ENCODE results near the gene NDUFB2.
"Not testable (repeated sequence)": the region's sequence is repeated elsewhere in the genome, so short reads cannot be mapped to it uniquely, and the experiment has no call there.

Gene NDUFB2

DNA sequence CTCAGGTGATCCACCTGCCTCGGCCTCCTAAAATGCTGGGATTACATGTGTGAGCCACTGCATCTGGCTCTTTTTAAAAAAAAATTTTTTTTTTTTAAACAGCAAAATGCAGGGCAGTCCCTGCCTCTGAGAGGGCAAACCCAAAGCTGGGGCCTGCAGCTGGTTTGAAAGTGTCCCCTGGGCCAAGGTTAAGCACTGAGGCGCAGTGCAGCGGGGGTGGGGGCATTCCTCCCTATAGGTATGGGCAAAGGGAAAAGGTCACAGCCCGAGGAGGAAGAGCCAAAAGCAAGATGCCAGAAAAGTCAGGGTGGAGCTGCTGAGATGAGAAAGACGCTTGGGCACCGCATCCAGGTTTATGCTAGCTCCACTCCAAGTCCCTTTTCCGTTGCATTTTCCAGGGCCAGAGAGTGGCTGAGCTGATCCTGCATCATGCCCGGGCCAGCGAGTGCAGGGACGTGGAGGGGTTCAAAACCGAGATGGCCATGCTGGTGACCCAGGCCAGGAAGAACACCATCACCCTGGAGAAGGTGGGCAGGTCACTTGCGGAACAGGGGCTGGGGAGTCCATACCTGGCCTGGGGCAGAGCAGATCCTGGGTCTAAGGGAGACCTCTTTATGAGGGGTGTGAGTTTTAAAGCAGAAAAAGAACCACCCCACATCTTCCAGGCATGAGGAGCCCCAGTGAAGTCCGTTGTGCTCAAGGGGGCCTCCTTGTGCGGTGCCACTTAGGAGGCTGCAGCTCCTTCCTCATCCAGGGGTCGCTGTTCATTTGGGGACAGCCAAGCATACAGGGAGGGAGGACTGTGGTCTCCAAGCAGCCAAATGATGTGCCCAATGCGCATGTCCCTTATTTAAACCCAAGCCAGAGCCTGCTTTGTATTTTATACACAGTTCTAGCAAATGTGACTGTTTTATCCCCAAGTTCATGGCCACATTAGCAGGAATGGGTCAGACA, 7.0 kb upstream of the NDUFB2 start:
- no peak for DNase-seq (ENCODE audit: low read depth in 2 of 2)

DNA sequence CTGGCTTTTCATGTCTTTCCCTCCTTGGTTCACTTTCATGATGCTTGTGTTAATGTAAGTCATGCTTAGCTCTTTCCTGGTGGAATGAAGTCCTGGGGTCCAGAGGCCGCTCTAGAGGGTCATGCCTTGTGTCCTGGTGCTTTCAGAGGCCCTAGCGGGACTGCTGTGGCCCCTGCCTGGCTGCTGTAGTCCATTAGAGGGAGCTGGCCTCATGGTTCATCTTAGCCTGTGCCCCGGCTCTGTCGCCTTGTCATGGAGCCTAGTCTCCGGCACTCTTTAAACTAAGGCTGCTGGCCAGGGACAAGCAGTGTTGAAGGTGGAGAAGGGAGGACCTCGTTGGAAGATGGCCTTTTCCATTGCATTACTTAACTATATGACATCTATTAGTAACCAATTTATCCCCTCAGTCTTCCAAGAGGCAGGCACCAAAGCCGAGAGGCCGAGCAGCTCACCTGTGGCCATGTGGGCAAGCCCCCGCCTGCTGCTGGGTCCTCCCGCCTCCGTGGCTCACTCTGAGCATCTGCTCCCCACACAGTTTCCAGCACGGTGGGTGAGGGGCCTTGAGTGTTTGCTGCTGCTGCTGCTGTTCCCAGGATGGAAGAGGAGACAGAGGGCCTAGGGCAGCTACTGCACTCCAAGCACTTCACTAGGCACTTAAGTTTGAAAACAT, 5.0 kb upstream of the NDUFB2 start:
- DNase-seq (ENCODE audit: low read depth in 2 of 2): no peak

DNA sequence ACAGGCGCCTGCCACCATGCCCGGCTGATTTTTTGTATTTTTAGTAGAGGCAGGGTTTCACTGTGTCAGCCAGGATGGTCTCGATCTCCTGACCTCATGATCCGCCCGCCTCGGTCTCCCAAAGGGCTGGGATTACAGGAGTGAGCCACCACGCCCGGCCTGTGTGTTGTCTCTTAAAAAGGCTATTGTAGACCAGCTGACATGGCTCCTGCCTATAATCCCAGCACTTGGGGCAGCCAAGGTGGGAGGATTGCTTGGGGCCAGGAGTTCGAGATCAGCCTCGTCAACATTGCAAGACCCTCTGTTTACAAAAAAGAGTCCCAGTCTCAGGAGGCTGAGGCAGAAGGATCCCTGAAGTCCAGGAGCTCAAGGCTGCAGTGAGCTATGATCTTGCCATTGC, 2.7 kb upstream of the NDUFB2 start:
- not testable (repeated sequence) for DNase-seq (ENCODE audit: low read depth in 2 of 2)

DNA sequence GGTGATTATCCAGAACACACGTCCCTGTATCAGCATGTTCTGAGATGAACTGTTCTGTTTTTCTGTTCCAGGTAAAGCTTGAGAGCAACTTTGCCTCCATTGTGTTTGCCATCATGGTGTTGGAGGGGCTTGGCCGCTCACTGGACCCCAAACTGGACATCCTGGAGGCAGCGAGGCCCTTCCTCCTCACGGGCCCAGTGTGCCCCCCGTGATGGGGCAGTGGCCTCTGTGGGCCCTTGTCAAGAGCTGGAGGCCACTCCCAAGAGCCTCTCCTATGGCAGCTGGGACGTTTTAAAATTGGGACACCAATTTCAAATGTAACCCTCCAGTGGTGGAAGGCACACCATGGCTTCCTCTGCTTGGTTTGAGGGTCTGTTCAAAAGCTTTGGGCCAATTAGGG, 1.9 kb upstream of the NDUFB2 start:
- no peak for DNase-seq (ENCODE audit: low read depth in 2 of 2)

DNA sequence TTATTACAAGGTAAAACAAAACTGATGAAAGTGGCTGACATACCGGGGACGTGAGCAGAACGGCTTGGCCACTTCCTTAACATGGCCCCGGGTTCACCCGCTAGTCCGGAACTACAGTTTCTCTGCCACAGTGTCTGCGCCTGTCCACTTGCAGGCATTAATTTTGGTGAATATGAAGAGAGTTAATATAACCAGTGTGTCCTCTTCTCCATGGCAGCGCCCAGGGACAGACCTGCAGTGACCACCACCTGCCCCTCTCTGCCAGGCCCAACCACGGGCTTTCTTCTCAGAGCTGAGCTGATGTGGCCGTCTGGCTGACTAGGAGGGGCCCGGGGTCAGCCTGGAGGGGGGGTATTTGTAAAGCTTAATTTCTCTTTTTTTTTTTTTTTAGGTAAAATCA, 1.1 kb upstream of the NDUFB2 start:
- no peak for DNase-seq (ENCODE audit: low read depth in 2 of 2)

DNA sequence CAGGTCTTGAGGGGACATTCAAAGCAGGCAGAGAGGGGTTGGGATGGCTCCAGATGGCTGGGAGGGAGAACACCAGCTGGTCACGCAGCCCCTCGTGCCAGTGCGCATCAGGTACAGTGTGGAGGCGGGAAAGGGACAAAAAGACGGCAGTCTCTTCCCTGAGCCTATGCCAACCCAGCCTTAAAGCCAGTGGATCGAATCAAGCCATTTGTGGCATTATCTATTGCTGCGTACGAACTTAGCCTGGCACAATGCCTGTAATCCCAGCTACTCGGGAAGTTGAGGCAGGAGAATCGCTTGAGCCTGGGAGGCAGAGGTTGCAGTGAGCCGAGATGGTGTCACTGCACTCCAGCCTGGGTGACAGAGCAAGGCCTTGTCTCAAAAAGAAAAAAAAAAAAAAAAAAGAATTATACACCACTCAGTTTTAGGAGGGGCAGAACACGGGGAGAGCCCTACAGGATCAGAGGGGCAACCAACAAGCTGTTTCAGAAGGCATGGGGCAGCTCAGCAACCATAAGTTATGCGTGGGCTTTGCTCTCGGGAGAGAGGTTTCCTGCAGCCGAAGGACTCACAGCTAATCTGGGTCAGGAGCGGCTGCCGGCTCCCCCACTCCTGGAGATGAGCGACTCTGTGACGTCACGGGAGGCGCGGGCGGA, 356 bp upstream of the NDUFB2 start:
- peak; percentile 76 to 85 for DNase-seq (ENCODE audit: low read depth in 2 of 2)

DNA sequence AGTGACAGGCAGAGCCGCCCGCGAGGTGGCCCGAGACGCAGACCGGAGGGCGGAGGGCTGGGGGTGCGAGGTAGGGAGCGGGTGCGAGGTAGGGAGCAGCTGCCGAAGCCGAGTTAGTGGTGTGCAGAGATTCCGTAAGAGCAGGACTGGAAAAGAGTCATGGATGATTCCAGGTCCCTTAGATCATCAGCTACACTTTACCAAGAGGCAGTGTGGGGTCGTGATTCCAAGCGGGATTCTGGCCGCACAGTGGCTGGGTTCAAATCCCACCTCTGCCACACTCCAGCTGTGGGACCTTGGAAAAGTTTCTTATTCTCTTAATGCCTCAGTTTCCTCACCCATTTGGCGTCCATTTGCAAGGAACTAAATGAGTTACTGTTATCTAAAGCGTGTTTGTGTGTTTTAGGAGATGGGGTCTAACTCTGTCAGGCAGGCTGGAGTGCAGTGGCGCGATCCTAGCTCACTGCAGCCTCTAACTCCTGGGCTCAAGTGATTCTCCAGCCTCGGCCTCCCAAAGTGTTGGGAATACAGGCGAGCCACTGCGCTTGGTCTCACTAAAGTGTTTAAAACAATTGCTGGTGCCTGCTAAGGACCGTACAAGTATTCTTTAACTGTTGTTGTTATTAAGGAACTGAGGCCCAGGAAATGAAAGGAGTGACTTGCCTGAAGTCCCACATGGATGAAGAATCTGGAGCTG, 1.1 kb downstream of the NDUFB2 start:
- DNase-seq (ENCODE audit: low read depth in 2 of 2): no peak

DNA sequence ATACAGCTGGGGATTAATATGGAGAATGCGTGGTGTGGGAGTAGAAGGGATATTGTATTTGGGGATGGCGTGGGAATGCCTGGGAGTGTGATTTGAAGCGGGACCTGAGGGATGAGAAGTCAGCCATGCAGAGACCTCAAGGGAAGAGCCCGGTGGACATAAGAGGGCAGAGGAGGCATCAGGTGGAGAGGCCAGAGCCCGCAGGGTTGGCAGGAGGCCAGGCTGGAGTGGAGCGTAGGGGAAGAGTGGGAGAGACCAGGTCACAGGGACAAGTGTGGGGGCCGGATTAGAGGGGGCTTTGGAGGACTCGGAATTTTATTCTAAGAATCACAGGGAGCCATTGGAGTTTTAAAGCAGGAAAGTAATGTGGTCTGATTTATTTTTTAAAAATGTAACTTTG, 2.0 kb downstream of the NDUFB2 start:
- no peak for DNase-seq (ENCODE audit: low read depth in 2 of 2)

DNA sequence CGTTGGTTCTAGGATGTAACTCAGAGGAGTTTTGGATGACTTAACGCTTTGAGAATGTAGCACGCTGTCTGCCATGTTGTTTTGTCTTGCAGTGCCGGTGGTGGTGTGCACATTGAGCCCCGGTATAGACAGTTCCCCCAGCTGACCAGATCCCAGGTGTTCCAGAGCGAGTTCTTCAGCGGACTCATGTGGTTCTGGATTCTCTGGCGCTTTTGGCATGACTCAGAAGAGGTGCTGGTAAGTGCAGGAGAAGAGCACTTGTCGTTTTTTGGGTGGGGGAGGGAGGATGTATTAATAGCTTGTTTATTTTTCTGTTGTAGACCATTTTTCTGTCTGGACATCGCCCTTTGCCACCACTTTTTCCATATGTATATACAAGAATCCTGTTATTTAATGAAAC, 6.3 kb downstream of the NDUFB2 start:
- no peak for DNase-seq (ENCODE audit: low read depth in 2 of 2)

DNA sequence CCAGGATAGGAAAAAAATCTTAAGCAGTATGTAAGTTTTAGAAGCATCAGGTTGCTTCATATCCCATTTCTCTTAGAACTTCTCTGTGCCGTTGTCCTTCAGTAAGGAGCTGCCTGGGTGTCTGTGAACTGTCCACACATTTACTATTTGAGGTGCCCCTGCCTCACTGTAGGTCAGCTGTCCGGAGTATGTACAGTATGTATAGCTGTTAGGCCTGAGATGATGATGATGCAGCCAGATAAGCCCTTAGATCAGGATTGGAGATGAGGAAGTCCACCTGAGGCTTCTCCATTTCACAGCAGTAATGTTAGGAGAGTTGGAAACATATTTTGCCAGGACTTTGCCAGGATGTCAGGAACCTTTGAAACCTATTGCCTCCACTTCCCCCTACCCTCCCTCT, 7.7 kb downstream of the NDUFB2 start:
- DNase-seq (ENCODE audit: low read depth in 2 of 2): no peak

DNA sequence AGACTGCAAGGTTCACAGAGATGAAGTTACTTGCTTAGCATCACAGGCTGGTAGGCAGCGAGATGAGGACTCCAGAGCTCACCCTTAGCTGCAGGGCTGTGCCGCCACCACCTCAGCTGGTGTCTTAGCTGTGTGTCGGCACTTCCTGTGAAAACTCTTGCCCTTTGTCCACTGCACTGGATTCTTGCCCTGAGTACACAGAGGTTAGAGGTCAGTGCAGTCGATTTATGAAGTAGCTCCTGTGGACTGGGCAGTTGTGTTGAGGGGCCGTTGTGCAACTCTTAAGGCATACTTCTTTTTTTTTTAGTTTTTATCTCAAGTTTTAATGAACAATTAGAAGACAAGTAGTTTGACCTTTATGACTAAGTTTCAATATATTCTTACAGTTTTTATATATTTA, 10.6 kb downstream of the NDUFB2 start:
- DNase-seq (ENCODE audit: low read depth in 2 of 2): no peak

DNA sequence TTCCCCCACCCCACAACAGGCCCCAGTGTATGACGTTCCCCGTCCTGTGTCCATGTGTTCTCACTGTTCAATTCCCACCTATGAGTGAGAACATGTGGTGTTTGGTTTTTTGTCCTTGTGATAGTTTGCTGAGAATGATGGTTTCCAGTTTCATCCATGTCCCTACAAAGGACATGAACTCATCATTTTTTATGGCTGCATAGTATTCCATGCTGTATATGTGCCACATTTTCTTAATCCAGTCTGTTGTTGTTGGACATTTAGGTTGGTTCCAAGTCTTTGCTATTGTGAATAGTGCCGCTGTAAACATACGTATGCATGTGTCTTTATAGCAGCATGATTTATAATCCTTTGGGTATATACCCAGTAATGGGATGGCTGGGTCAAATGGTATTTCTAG, 12.3 kb downstream of the NDUFB2 start:
- not testable (repeated sequence) for DNase-seq (ENCODE audit: low read depth in 2 of 2)

DNA sequence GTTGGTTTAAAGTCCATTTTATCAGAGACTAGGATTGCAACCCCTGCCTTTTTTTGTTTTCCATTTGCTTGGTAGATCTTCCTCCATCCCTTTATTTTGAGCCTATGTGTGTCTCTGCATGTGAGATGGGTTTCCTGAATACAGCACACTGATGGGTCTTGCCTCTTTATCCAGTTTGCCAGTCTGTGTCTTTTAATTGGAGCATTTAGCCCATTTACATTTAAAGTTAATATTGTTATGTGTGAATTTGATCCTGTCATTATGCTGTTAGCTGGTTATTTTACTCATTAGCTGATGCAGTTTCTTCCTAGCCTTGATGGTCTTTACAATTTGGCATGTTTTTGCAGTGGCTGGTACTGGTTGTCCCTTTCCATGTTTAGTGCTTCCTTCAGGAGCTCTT, 15.9 kb downstream of the NDUFB2 start:
- DNase-seq (ENCODE audit: low read depth in 2 of 2): not testable (repeated sequence)

DNA sequence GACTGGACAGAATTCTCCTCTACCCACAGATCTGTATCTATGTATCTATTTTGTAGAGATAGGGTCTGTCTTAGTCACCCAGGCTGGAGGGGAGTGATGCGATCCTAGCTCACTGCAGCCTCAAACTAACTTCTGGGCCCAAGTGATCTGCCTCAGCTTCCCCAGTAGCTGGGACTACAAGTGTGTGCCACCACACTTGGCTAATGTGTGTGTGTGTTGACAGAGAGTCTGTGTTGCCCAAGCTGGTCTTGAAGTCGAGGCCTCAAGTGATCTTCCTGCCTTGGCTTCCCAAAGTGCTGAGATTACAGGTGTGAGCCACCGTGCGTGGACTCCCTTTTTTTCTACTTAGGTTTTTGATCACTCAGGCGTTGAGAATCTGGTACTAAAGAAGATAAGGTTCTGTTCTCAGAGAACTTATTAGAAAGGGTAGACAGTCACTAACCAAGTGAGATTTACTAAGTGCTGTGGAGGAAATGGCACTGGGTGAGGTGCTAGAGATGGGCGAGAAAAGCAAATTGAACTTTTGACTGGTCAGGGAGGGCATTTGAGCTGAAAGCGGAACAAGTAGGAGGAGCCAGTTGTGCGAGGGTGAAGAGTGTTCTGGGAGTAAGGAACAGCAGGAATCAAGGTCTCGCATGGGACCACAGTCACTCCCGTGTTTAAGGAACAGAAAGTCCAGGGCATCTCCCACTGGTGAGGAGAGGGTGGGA, 18.0 kb downstream of the NDUFB2 start:
- no peak for DNase-seq (ENCODE audit: low read depth in 2 of 2)

DNA sequence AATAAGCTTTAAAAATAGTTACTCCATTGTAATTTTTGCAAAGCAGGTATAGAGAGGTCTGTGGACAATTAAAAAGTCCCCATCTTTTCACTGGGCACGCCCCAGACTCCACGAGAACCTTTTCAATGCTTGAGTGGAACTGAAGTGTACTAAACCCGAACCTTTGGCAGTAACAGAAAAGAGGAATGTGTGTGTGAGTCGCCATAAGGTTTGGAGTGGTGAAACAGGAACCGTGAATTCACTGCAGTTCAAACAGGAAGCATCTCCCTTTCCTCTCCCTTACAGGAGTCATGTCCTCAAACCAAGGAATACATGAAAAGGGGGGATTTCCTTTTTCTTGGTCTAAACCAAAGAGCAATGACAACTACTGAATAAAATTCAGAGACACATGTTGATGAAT, 23.2 kb downstream of the NDUFB2 start:
- no peak for DNase-seq (ENCODE audit: low read depth in 2 of 2)

DNA sequence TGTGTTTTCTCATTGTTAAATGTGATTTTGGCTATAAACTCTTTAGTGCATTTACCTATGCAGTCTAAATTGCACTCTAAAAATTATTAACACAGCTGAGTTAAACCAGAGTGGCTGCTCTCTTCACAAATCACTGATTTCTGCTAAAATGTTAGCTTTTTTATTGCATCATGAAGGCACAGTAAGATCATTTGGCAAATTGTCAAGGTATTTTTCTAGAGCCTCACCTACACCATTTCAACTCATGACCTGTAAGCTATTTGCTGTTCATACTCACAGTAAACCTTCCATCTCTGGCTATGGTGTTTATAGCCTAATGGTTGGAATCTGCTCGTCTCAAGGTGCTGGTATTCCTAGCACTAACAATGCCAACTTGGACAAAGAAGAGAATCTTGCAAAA, 25.7 kb downstream of the NDUFB2 start:
- no peak for DNase-seq (ENCODE audit: low read depth in 2 of 2)

DNA sequence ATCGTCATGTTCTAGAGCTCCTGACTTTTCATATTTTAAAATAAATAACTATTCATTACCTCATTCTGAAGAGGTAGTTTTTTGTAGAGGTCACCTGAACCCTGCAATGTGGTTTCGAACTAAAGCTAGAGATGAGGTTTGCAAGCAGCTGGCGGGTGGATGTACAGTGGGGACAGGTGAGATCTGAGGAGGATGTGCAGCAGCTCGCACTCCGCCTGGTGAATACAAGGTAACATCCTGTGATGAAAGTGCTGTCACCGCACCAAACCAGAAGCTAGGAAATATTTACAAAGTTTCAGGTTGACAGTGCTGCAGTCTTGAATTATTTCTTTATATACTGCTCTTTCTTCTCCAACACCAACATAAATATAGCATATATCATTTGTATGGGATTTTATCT, 26.5 kb downstream of the NDUFB2 start:
- no peak for DNase-seq (ENCODE audit: low read depth in 2 of 2)

DNA sequence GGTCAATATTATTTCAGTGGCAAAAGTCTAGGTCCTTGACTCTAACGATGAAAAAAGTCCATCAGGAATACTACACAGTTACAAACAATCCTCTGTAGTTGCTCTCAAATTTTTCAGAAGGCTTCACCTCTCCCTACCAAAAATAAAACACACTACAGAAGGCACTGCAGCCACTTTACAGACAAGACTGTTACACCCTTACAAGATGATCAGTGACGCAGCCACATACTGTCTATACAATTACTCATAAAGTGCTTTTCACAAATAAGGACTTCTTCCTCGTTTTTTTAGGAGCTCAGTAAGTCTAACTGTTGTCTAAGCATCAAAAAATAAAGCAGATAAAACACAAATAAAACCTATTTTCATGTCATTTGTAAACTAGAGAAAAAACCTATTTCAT, 27.1 kb downstream of the NDUFB2 start:
- no peak for DNase-seq (ENCODE audit: low read depth in 2 of 2)

DNA sequence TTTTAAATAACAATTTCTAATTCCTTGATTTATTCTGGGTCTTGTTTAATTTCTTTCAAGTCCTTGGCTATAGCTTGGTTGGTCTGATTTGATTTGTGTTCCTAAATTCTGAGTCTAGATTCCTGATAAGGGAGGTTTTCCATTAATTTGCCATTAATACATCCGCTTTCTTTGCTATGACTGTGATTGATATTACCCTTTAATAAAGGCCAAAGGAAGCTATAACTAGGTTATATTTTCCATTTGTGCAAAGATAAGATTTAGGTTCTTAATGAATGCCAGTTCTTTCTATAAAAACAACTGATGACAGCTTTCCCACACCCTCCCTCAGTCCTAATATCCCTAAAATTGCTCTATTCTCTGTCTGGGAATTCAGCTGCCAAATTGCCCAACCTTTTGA, 28.2 kb downstream of the NDUFB2 start:
- DNase-seq (ENCODE audit: low read depth in 2 of 2): no peak

DNA sequence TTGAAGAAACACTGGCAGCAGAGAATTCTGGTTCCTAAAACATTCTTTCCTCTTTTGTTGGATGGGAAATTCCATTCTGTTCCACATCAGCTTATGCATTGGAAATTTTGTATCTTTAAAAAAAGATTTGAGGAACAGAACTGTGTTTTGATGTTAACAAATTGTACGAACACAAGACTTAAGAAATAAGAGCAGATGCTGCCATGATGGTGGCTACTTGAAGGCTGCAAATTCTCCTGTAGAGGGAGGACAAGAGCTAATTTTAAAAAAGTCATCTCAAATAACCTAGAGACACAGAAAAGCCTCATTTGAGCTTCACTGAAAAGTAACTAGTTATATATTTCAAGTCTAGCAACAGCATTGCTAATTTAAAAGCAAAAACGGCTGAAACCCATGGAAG, 29.8 kb downstream of the NDUFB2 start:
- DNase-seq (ENCODE audit: low read depth in 2 of 2): no peak

DNA sequence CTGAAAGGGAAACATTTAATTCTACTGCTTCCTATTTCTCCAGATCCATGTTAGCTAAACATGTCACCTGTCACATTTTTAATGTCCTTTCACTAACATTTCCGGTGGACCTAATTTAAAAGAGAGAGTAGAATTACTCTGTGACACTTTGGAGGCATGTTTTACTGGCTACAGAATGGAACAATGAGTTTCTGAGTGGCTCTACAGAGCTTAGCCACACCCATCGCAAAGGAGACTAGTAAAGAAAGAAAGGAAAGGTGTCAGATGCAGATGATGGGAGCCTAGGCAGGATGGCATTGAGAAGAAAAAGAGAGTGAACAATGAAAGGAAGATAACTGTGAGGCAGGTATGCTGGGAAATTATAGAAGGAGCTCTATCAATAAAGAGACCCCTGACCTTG, 35.9 kb downstream of the NDUFB2 start:
- no peak for DNase-seq (ENCODE audit: low read depth in 2 of 2)

DNA sequence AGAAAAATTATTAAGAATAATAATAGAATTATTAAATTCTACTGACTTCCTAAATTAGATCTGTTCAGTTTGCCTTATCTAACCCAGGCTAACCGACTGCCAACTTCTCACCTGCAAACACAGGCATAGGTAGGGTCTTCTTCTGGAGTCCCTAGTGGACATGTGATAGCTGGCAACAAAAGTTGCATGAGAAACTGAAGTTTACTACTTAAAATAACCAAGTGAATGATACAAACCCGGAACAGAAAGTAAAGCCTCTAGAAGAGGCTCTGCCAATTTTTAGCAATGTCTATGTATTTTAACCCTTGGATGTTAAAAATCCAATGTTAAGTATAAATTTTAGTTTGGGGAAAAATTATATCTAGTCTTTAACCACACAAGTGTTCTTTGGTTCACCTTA, 37.6 kb downstream of the NDUFB2 start:
- DNase-seq (ENCODE audit: low read depth in 2 of 2): no peak

All from stimulated activated CD4-positive, alpha-beta T cell treated with anti-CD3 and anti-CD28 coated beads, Interleukin-1b, Interleukin-23, amount 100 ng/mL, for 1 hour (primary cell).